Stimulated activated CD4-positive, alpha-beta T cell treated with anti-CD3 and anti-CD28 coated beads, TNF-alpha, amount 100 ng/mL, for 4 hours (primary cell): ENCODE measurements around the gene GRAMD4.

Source experiments
- DNase-seq, 3 experiments: peaks; one replicate each; pipeline ENCODE4 v3.0.0-alpha.2; 2020; ENCODE audit warnings: low read depth in 3 of 3

Gene GRAMD4

GRCh38 chr22:46582281-46582933 lies 37.8 kb upstream of the GRAMD4 start:
- DNase-seq = no peak

- DNase-seq = no peak
Observed at GRCh38 chr22:46583571-46583970, 36.6 kb upstream of the GRAMD4 start.

GRCh38 chr22:46584081-46584921 lies 35.9 kb upstream of the GRAMD4 start:
- no peak for DNase-seq

GRCh38 chr22:46585340-46586122 lies 34.7 kb upstream of the GRAMD4 start:
- no peak for DNase-seq

- no peak for DNase-seq
Observed at GRCh38 chr22:46586123-46586519, 34.1 kb upstream of the GRAMD4 start.

- DNase-seq = no peak
Observed at GRCh38 chr22:46586531-46587011, 33.6 kb upstream of the GRAMD4 start.

GRCh38 chr22:46587061-46587460 lies 33.1 kb upstream of the GRAMD4 start:
- no peak for DNase-seq

GRCh38 chr22:46587492-46588278 lies 32.5 kb upstream of the GRAMD4 start:
- no peak for DNase-seq

GRCh38 chr22:46588279-46589140 lies 31.7 kb upstream of the GRAMD4 start:
- no peak for DNase-seq

GRCh38 chr22:46589141-46589748 lies 30.9 kb upstream of the GRAMD4 start:
- no peak for DNase-seq

- no peak for DNase-seq
Observed at GRCh38 chr22:46589871-46590271, 30.3 kb upstream of the GRAMD4 start.

- DNase-seq = no peak
Observed at GRCh38 chr22:46590334-46590733, 29.9 kb upstream of the GRAMD4 start.

GRCh38 chr22:46591930-46592329 lies 28.3 kb upstream of the GRAMD4 start:
- no peak for DNase-seq

- no peak for DNase-seq
Observed at GRCh38 chr22:46592390-46592872, 27.8 kb upstream of the GRAMD4 start.

- no peak for DNase-seq
Observed at GRCh38 chr22:46593211-46593681, 26.9 kb upstream of the GRAMD4 start.

GRCh38 chr22:46593996-46594946 lies 25.9 kb upstream of the GRAMD4 start:
- DNase-seq = no peak

GRCh38 chr22:46594947-46595298 lies 25.3 kb upstream of the GRAMD4 start:
- no peak for DNase-seq

- DNase-seq = no peak
Observed at GRCh38 chr22:46595545-46595944, 24.6 kb upstream of the GRAMD4 start.

- no peak for DNase-seq
Observed at GRCh38 chr22:46596032-46596441, 24.1 kb upstream of the GRAMD4 start.
